ENCODE data around the gene NBAS. TPM values are rescaled to one million over a fixed set of nuclear protein-coding genes. Genes with fewer than 3 reads are reported as not detected.

The NBAS gene
- total and polyA plus RNA-seq, 2 donors (not counting 1 experiment from before 2014, with no cell fraction given), result 27.0 to 124 TPM

DNA sequence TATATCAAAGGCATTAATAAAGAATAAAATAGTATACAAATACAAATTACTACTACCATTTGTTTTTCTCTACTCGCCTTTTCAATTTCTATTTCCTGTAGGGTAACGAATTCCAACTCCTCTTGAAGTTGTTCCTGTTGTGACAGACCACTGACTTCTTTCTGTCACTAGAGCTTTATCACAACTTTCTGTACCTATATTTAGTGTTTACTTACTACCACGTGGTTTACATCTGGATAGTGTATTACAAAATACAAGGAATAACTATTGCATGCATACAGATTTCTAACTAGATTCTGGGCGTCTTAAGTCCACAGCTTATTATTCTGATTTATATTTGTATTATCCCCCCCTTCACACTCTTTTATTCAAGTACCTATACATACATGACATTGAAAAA, 22.3 kb downstream of the NBAS start:
- DNase-seq (ENCODE audit: low read depth in 2 of 2), result no peak
- Histone ChIP-seq H3K9ac (ENCODE audit: insufficient read depth, low read length) (no peak overlapping the region), H3K27ac (ENCODE audit: insufficient read depth, low read length) (no peak overlapping the region), H3K4me2 (ENCODE audit: extremely low read depth, insufficient read depth, low read length) (no peak overlapping the region), H3K27me3 (ENCODE audit: control insufficient read depth, insufficient read depth, low read length) (no peaks in the 10 kb centered on the region), H3K79me2 (ENCODE audit: control insufficient read depth, insufficient read depth, low read length) (no peaks in the 10 kb centered on the region), H3K4me1 (ENCODE audit: control insufficient read depth, extremely low read depth, insufficient read depth, low read length) (no peaks in the 10 kb centered on the region), H3K9me3 (ENCODE audit: control insufficient read depth, insufficient read depth, low read depth, low read length) (no peaks in the 10 kb centered on the region), H3K4me3 (replicated peaks in 1 of 4; ENCODE audit: control extremely low read depth in 1 of 4, insufficient read depth in 1 of 4, low read depth in 3 of 4, low read length in 4 of 4) (no peak overlapping the region), H2AFZ (ENCODE audit: low read length) (no peak overlapping the region), H3K36me3 (ENCODE audit: control insufficient read depth, insufficient read depth, low read length) (no peaks in the 10 kb centered on the region), H4K20me1 (ENCODE audit: control insufficient read depth, extremely low read depth, insufficient read depth, low read length) (no peaks in the 10 kb centered on the region)
- no peak for TF ChIP-seq EZH2 (IDR thresholded peaks at IDR 0.05; ENCODE audit: low read length, missing control alignments)
- TF ChIP-seq, protein P1, sequence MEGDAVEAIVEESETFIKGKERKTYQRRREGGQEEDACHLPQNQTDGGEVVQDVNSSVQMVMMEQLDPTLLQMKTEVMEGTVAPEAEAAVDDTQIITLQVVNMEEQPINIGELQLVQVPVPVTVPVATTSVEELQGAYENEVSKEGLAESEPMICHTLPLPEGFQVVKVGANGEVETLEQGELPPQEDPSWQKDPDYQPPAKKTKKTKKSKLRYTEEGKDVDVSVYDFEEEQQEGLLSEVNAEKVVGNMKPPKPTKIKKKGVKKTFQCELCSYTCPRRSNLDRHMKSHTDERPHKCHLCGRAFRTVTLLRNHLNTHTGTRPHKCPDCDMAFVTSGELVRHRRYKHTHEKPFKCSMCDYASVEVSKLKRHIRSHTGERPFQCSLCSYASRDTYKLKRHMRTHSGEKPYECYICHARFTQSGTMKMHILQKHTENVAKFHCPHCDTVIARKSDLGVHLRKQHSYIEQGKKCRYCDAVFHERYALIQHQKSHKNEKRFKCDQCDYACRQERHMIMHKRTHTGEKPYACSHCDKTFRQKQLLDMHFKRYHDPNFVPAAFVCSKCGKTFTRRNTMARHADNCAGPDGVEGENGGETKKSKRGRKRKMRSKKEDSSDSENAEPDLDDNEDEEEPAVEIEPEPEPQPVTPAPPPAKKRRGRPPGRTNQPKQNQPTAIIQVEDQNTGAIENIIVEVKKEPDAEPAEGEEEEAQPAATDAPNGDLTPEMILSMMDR (conservative IDR thresholded peaks at IDR 0.05 in 1 of 2, IDR thresholded peaks at IDR 0.05 in 1 of 2; ENCODE audit: low read depth in 1 of 2, low read length in 2 of 2), result no peak

DNA sequence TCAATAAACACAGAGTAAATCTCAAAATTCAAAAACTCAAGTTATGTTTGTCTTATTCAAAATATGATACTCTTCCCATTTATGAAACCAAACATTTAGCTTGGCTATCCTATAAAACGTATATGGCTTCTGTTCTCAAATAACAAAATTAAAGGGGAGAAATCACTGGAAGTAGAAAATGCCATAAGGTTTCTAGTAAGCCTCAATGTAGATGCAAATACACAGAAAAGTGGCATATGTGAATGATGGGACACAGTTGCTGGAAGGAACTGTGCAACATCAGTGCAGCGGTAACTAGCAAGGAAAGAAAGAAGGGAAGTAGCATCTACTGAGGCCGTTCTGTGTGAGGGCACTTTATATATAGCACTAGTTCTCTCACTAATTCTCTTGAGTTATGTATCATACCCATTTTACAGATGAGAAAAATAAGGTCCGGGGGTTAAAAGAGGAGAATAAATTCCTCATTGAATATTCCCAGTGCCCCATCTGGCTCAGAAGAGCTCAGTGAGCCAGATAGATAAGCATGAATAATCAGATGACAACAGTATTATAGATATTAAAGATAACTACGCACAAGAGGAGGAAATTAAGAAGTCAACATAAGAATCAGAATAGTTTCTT, 27.2 kb downstream of the NBAS start:
- H3K27ac ChIP-seq (ENCODE audit: insufficient read depth, low read length), result no peak overlapping the region
- H3K27me3 ChIP-seq (ENCODE audit: control insufficient read depth, insufficient read depth, low read length), result no peaks in the 10 kb centered on the region
- H3K4me2 ChIP-seq (ENCODE audit: extremely low read depth, insufficient read depth, low read length), result no peak overlapping the region
- no peak overlapping the region for H3K9ac ChIP-seq (ENCODE audit: insufficient read depth, low read length)
- H3K79me2 ChIP-seq (ENCODE audit: control insufficient read depth, insufficient read depth, low read length), result no peaks in the 10 kb centered on the region
- H3K4me1 ChIP-seq (ENCODE audit: control insufficient read depth, extremely low read depth, insufficient read depth, low read length), result no peaks in the 10 kb centered on the region
- H3K36me3 ChIP-seq (ENCODE audit: control insufficient read depth, insufficient read depth, low read length), result no peaks in the 10 kb centered on the region
- H4K20me1 ChIP-seq (ENCODE audit: control insufficient read depth, extremely low read depth, insufficient read depth, low read length), result no peaks in the 10 kb centered on the region
- no peak for TF ChIP-seq EZH2 (IDR thresholded peaks at IDR 0.05; ENCODE audit: low read length, missing control alignments)
- TF ChIP-seq, protein P1 (conservative IDR thresholded peaks at IDR 0.05 in 1 of 2, IDR thresholded peaks at IDR 0.05 in 1 of 2; ENCODE audit: low read depth in 1 of 2, low read length in 2 of 2), result no peak
- no peak for DNase-seq (ENCODE audit: low read depth in 2 of 2)
- H3K9me3 ChIP-seq (ENCODE audit: control insufficient read depth, insufficient read depth, low read depth, low read length), result no peaks in the 10 kb centered on the region
- no peak overlapping the region for H2AFZ ChIP-seq (ENCODE audit: low read length)
- H3K4me3 ChIP-seq (replicated peaks in 1 of 4; ENCODE audit: control extremely low read depth in 1 of 4, insufficient read depth in 1 of 4, low read depth in 3 of 4, low read length in 4 of 4), result no peak overlapping the region

DNA sequence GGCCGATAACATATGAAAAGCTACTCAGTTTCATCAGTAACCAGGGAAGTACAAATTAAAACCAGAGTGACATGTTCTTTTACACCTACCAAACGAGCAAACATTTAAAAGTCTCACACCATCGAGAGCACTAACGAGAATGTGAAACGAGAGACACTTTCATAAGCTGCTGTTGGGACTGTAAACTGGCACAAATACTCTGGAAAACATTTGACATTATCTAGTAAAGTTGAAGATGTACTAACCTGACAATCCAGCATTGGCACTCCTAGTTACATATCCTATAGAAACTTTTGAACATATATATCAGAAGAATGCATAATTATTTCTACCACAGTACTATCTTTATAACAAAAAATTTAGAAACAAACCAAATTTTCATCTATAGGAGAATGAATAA, 28.1 kb downstream of the NBAS start:
- no peaks in the 10 kb centered on the region for H3K27me3 ChIP-seq (ENCODE audit: control insufficient read depth, insufficient read depth, low read length)
- no peaks in the 10 kb centered on the region for H3K9me3 ChIP-seq (ENCODE audit: control insufficient read depth, insufficient read depth, low read depth, low read length)
- no peak overlapping the region for H3K4me3 ChIP-seq (replicated peaks in 1 of 4; ENCODE audit: control extremely low read depth in 1 of 4, insufficient read depth in 1 of 4, low read depth in 3 of 4, low read length in 4 of 4)
- DNase-seq (ENCODE audit: low read depth in 2 of 2), result no peak
- H3K27ac ChIP-seq (ENCODE audit: insufficient read depth, low read length), result no peak overlapping the region
- no peak overlapping the region for H3K4me2 ChIP-seq (ENCODE audit: extremely low read depth, insufficient read depth, low read length)
- H3K36me3 ChIP-seq (ENCODE audit: control insufficient read depth, insufficient read depth, low read length), result peaks cover 1% of the 10 kb centered on the region
- H4K20me1 ChIP-seq (ENCODE audit: control insufficient read depth, extremely low read depth, insufficient read depth, low read length), result no peaks in the 10 kb centered on the region
- no peak overlapping the region for H3K9ac ChIP-seq (ENCODE audit: insufficient read depth, low read length)
- H2AFZ ChIP-seq (ENCODE audit: low read length), result no peak overlapping the region
- TF ChIP-seq, protein P1 (conservative IDR thresholded peaks at IDR 0.05 in 1 of 2, IDR thresholded peaks at IDR 0.05 in 1 of 2; ENCODE audit: low read depth in 1 of 2, low read length in 2 of 2), result no peak
- TF ChIP-seq EZH2 (IDR thresholded peaks at IDR 0.05; ENCODE audit: low read length, missing control alignments), result no peak
- no peaks in the 10 kb centered on the region for H3K79me2 ChIP-seq (ENCODE audit: control insufficient read depth, insufficient read depth, low read length)
- no peaks in the 10 kb centered on the region for H3K4me1 ChIP-seq (ENCODE audit: control insufficient read depth, extremely low read depth, insufficient read depth, low read length)
